Esophagus squamous epithelium (tissue), 5 donors: ENCODE data around the gene BRSK2. TPM values are rescaled to one million over a fixed set of nuclear protein-coding genes. Genes with fewer than 3 reads are reported as not detected.

Experiments
- DNase-seq: peaks from one replicate; lab custom pipeline; 2025; lab: John Stamatoyannopoulos, UW
- H3K27ac ChIP-seq, 4 donors: fragments of 200-600 bp; sonication (generic); one replicate each; pipeline ENCODE4 v1.5.1; 2016 to 2019; ENCODE audit warnings: mild to moderate bottlenecking in 1 of 4
- H3K27me3 ChIP-seq, 4 donors: fragments of 200-600 bp; sonication (generic); 1 replicate in 3 of 4; 2 replicates in 1 of 4; pipeline versions ENCODE4 v1.5.1 to v1.6.0; 2017 to 2021; ENCODE audit warnings: antibody characterized with exemption in 1 of 4
- H3K36me3 ChIP-seq, 3 donors: fragments of 200-600 bp; sonication (generic); one replicate each; pipeline ENCODE4 v1.5.1; 2016 to 2019
- H3K4me1 ChIP-seq, 3 donors: fragments of 200-600 bp; sonication (generic); one replicate each; pipeline ENCODE4 v1.5.1; 2017 to 2019
- H3K4me3 ChIP-seq, 4 donors: fragments of 200-600 bp; sonication (generic); 1 replicate in 3 of 4; 2 replicates in 1 of 4; pipeline ENCODE4 v1.5.1; 2016 to 2019; ENCODE audit warnings: mild to moderate bottlenecking in 2 of 4, moderate library complexity in 1 of 4
- H3K9me3 ChIP-seq, 3 donors: fragments of 200-600 bp; sonication (generic); one replicate each; pipeline ENCODE4 v1.5.1; 2016 to 2019
- CTCF ChIP-seq, 6 experiments: fragments of 450-650 bp in 4 of 6; fragments of 200-600 bp in 2 of 6; sonication (generic) in 2 of 6; IDR thresholded peaks; one replicate each; pipeline ENCODE4 v1.5.1; 2016 to 2019; ENCODE audit warnings: antibody characterized with exemption in 6 of 6, mild to moderate bottlenecking in 4 of 6, moderate library complexity in 4 of 6
- POLR2A ChIP-seq, 4 donors: fragments of 450-650 bp; IDR thresholded peaks; one replicate each; pipeline ENCODE4 v1.6.1; 2017; ENCODE audit warnings: antibody characterized with exemption in 4 of 4, mild to moderate bottlenecking in 4 of 4, moderate library complexity in 3 of 4
- WGBS, 2 donors: methylation state at CpG; one replicate each; pipeline ENCODE4 v1.1.5; 2018; 5-methylcytosine and 5-hydroxymethylcytosine counted together
- intact Hi-C: fragments of 100-400 bp; cut with DNase I; formaldehyde crosslinking; loops from one replicate; pipeline ENCODE4 v1.15.0; 2022
- total RNA-seq, 4 donors: library from RNA; depleted of rRNA; stranded (reverse); fragments of >200 nt; gene quantifications; one replicate each; pipeline ENCODE4 v1.1.0, GENCODE V29; 2016
- donor health status: DM: yes; HTN: yes; CAD: no.

BRSK2 gene
- total RNA-seq, 4 donors from 2014 or later, result 0.23 to 1.3 (median 0.35) TPM; not detected in 1

- no peaks in the 10 kb centered on the region for H3K9me3 ChIP-seq
- DNase-seq, result no peak
- peaks cover 25 to 99% (median 31%) of the 10 kb centered on the region in 3 donors for H3K36me3 ChIP-seq
- TF ChIP-seq POLR2A (IDR thresholded peaks at IDR 0.05), result no peak
- TF ChIP-seq CTCF (IDR thresholded peaks at IDR 0.05), result no peak
- no peaks in the 10 kb centered on the region for H3K27me3 ChIP-seq
- 38 to 54% methylated on average over 2 to 3 of the region's 21 CpGs for WGBS, 2 donors
- no peak overlapping the region for H3K4me3 ChIP-seq
- H3K4me1 ChIP-seq, result peaks cover 0 to 12% (median 0%) of the 10 kb centered on the region in 3 donors
- no peak overlapping the region for H3K27ac ChIP-seq
- intact Hi-C loops, result no loop called here
Observed at GRCh38 chr11:1472180-1473005, 82.7 kb downstream of the BRSK2 start.

GRCh38 chr11:1473011-1473628 is 83.4 kb downstream of the BRSK2 start:
- 88 to 94% methylated on average over 5 to 6 of the region's 12 CpGs for WGBS, 2 donors

GRCh38 chr11:1473786-1474185 is 84.1 kb downstream of the BRSK2 start:
- no peaks in the 10 kb centered on the region for H3K27me3 ChIP-seq
- H3K4me1 ChIP-seq, result peaks cover 0 to 13% (median 0%) of the 10 kb centered on the region in 3 donors
- H3K27ac ChIP-seq, result no peak overlapping the region
- peaks cover 25 to 100% (median 30%) of the 10 kb centered on the region in 3 donors for H3K36me3 ChIP-seq
- intact Hi-C loops, result no loop called here
- 91 to 95% methylated on average over 12 to 16 of the region's 22 CpGs for WGBS, 2 donors
- no peak for DNase-seq
- no peak for TF ChIP-seq POLR2A (IDR thresholded peaks at IDR 0.05)
- TF ChIP-seq CTCF (IDR thresholded peaks at IDR 0.05), result no peak
- no peak overlapping the region for H3K4me3 ChIP-seq
- no peaks in the 10 kb centered on the region for H3K9me3 ChIP-seq

More at GRCh38 chr11:1473011-1473628, 83.4 kb downstream of the BRSK2 start:
- no peak overlapping the region for H3K27ac ChIP-seq
- no peak overlapping the region for H3K4me3 ChIP-seq
- H3K4me1 ChIP-seq, result peaks cover 0 to 9% (median 0%) of the 10 kb centered on the region in 3 donors
- H3K9me3 ChIP-seq, result no peaks in the 10 kb centered on the region
- peaks cover 25 to 100% (median 32%) of the 10 kb centered on the region in 3 donors for H3K36me3 ChIP-seq
- TF ChIP-seq CTCF (IDR thresholded peaks at IDR 0.05) (no peak), POLR2A (IDR thresholded peaks at IDR 0.05) (no peak)
- intact Hi-C loops, result no loop called here
- DNase-seq, result no peak
- no peaks in the 10 kb centered on the region for H3K27me3 ChIP-seq

- WGBS, 2 donors, result 83 to 93% methylated on average over 12 of the region's 12 CpGs
- intact Hi-C loops, result no loop called here
- no peak for TF ChIP-seq POLR2A (IDR thresholded peaks at IDR 0.05)
- TF ChIP-seq CTCF (IDR thresholded peaks at IDR 0.05), result no peak
- H3K9me3 ChIP-seq, result no peaks in the 10 kb centered on the region
- no peak overlapping the region for H3K27ac ChIP-seq
- no peak overlapping the region for H3K4me3 ChIP-seq
- H3K27me3 ChIP-seq, result no peaks in the 10 kb centered on the region
- peaks cover 8 to 100% (median 16%) of the 10 kb centered on the region in 3 donors for H3K36me3 ChIP-seq
- no peak for DNase-seq
- H3K4me1 ChIP-seq, result peaks cover 0 to 33% (median 9%) of the 10 kb centered on the region in 3 donors
Observed at GRCh38 chr11:1475841-1476240, 86.1 kb downstream of the BRSK2 start.
